Measurements from ENCODE around the gene FBXO21. TPM values are rescaled to one million over a fixed set of nuclear protein-coding genes. Genes with fewer than 3 reads are reported as not detected.

The FBXO21 gene
- total and polyA plus RNA-seq, 8 donors, result 7.4 to 494 (median 32.2) TPM

DNA sequence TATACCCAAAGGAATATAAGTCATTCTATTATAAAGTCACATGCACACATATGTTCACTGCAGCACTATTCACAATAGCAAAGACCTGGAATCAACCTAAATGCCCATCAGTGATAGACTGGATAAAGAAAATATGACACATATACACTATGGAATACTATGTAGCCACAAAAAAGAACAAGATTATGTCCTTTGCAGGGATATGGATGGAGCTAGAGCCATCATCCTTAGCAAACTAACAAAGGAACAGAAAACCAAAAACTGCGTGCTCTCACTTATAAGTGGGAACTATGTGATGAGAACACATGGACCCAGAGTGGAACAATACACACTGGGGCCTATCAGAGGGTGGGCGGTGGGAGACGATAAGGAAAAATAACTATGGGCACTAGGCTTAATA, 21.3 kb downstream of the FBXO21 start:
- peaks cover 60 to 100% (median 100%) of the 10 kb centered on the region in 4 donors for H3K36me3 ChIP-seq
- intact Hi-C loops (cut with DNase I; ENCODE audit: low total_unique reads), result no loop called here

DNA sequence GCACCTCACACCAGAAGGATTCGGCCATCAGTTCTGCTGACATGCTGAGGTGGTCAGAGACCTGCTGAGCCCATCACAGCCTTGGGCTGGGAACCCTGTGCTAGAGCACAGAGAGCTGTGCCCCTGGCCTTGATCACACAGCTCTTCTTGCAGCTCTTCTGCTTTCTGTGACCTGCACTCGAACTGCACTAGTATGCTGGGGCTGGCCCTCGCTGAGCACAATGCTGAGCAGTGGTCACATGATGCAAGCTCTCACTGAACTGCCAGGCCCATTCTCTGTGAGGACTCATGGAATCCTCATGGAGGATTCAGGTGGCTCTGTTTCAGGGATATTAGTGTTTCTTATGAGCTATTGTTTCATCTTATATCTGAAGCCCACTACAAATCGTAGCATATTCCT, 22.5 kb downstream of the FBXO21 start:
- H3K36me3 ChIP-seq, result peaks cover 60 to 100% (median 100%) of the 10 kb centered on the region in 4 donors
- no peak overlapping the region for H3K27ac ChIP-seq
- no peaks in the 10 kb centered on the region for H3K27me3 ChIP-seq
- 79 to 97% (median 88%) methylated on average over 4 of the region's 4 CpGs for WGBS, 5 donors
- no peaks in the 10 kb centered on the region for H3K9me3 ChIP-seq
- TF ChIP-seq, protein P1, sequence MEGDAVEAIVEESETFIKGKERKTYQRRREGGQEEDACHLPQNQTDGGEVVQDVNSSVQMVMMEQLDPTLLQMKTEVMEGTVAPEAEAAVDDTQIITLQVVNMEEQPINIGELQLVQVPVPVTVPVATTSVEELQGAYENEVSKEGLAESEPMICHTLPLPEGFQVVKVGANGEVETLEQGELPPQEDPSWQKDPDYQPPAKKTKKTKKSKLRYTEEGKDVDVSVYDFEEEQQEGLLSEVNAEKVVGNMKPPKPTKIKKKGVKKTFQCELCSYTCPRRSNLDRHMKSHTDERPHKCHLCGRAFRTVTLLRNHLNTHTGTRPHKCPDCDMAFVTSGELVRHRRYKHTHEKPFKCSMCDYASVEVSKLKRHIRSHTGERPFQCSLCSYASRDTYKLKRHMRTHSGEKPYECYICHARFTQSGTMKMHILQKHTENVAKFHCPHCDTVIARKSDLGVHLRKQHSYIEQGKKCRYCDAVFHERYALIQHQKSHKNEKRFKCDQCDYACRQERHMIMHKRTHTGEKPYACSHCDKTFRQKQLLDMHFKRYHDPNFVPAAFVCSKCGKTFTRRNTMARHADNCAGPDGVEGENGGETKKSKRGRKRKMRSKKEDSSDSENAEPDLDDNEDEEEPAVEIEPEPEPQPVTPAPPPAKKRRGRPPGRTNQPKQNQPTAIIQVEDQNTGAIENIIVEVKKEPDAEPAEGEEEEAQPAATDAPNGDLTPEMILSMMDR (IDR thresholded peaks at IDR 0.05), result no peak
- TF ChIP-seq POLR2AphosphoS5 (IDR thresholded peaks at IDR 0.05) (no peak), POLR2A (IDR thresholded peaks at IDR 0.05) (no peak), EP300 (IDR thresholded peaks at IDR 0.05) (no peak)
- intact Hi-C loops (cut with DNase I; ENCODE audit: low total_unique reads), result no loop called here
- DNase-seq, result no peak
- no peak overlapping the region for H3K4me3 ChIP-seq
- peaks cover 0 to 21% (median 3%) of the 10 kb centered on the region in 4 donors for H3K4me1 ChIP-seq

More for the DNA sequence above, 21.3 kb downstream of the FBXO21 start:
- Histone ChIP-seq H3K27ac (no peak overlapping the region), H3K9me3 (no peaks in the 10 kb centered on the region), H3K27me3 (no peaks in the 10 kb centered on the region), H3K4me1 (peaks cover 0 to 18% (median 3%) of the 10 kb centered on the region in 4 donors), H3K4me3 (no peak overlapping the region)
- 67 to 98% (median 78%) methylated on average over 3 of the region's 3 CpGs for WGBS, 5 donors
- no peak for DNase-seq
- TF ChIP-seq POLR2AphosphoS5 (IDR thresholded peaks at IDR 0.05) (no peak), EP300 (IDR thresholded peaks at IDR 0.05) (no peak), POLR2A (IDR thresholded peaks at IDR 0.05) (no peak)
- TF ChIP-seq, protein P1 (IDR thresholded peaks at IDR 0.05), result no peak

DNA sequence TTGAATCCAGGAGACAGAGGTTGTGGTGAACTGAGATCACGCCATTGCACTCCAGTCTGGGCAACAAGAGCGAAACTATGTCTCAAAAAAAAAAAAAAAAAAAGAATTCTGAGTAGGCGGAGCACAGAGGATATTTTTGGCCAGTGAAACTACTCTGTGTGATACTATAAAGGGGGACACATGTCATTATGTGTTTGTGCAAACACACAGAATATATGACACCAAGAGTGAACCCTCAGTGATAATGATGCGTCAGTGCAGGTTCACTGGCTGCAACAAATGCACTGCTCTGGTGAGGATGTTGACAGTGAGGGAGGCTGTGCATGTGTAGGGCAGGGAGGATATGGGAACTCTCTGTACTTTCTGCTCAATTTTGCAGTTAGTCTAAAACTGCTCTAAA, 24.2 kb downstream of the FBXO21 start:
- 89 to 99% (median 91%) methylated on average over 4 of the region's 4 CpGs for WGBS, 5 donors
- intact Hi-C loops (cut with DNase I; ENCODE audit: low total_unique reads), result no loop called here
- H3K27me3 ChIP-seq, result no peaks in the 10 kb centered on the region
- peaks cover 0 to 21% (median 3%) of the 10 kb centered on the region in 4 donors for H3K4me1 ChIP-seq
- no peak for DNase-seq
- TF ChIP-seq EP300 (IDR thresholded peaks at IDR 0.05) (no peak), POLR2A (IDR thresholded peaks at IDR 0.05) (no peak), POLR2AphosphoS5 (IDR thresholded peaks at IDR 0.05) (no peak)
- TF ChIP-seq, protein P1 (IDR thresholded peaks at IDR 0.05), result no peak
- H3K4me3 ChIP-seq, result no peak overlapping the region
- peaks cover 58 to 100% (median 100%) of the 10 kb centered on the region in 4 donors for H3K36me3 ChIP-seq
- H3K9me3 ChIP-seq, result no peaks in the 10 kb centered on the region
- no peak overlapping the region for H3K27ac ChIP-seq

DNA sequence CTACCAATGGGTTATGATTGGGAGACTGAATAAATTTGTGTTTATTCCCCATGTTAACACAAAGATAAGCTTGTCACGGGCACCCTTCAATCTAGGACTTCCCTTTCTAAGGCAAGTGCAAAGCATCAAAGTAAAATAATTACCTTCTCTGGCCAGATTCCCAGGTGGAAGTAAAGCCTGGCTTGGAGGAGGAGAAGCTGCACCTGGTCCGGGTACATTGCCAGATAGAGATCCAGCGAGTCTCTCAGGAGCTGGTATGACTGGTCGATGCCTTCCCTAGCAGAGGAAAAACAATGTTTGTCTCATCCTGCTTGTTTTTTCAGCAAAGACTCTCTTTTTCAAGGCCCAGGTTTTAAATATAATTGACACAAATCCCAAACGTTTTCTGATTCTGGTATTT, 24.9 kb downstream of the FBXO21 start:
- Histone ChIP-seq H3K27me3 (no peaks in the 10 kb centered on the region), H3K27ac (peak overlapping the region in 1 of 5 donors; percentile 18), H3K36me3 (peaks cover 59 to 100% (median 100%) of the 10 kb centered on the region in 4 donors), H3K4me1 (peaks cover 0 to 21% (median 3%) of the 10 kb centered on the region in 4 donors), H3K9me3 (no peaks in the 10 kb centered on the region), H3K4me3 (no peak overlapping the region)
- intact Hi-C loops (cut with DNase I; ENCODE audit: low total_unique reads), result no loop called here
- 23 to 51% (median 35%) methylated on average over 5 of the region's 5 CpGs for WGBS, 5 donors
- DNase-seq, result peak in 1 of 2 donors; percentile 72
- TF ChIP-seq, protein P1 (IDR thresholded peaks at IDR 0.05), result no peak
- TF ChIP-seq POLR2AphosphoS5 (IDR thresholded peaks at IDR 0.05), result peak in 1 of 3 donors; percentile 11

Measured in stomach (tissue), 9 donors.